Panc1 (cell line): ENCODE results near the gene GUCY2C.

Experiments
- POLR2AphosphoS5 ChIP-seq: IDR thresholded peaks from 2 replicates; pipeline ENCODE4 v1.6.1; 2012; ENCODE audit warnings: mild to moderate bottlenecking, low read depth, low read length, moderate library complexity
- SIN3A ChIP-seq: IDR thresholded peaks from 2 replicates; pipeline ENCODE4 v1.6.1; 2012; ENCODE audit warnings: low read depth, mild to moderate bottlenecking, low read length, moderate library complexity, borderline replicate concordance; ENCODE audit not compliant: insufficient read depth
- TCF7L2 ChIP-seq: IDR thresholded peaks from 2 replicates; pipeline ENCODE4 v1.6.1; 2011; ENCODE audit warnings: mild to moderate bottlenecking, low read depth, low read length, inconsistent platforms
- TF ChIP-seq, protein P1 (sequence below): fragments of 450-650 bp; IDR thresholded peaks from 2 replicates; pipeline ENCODE4 v1.5.1; 2017; ENCODE audit warnings: mild to moderate bottlenecking
- TF ChIP-seq, protein P2 (sequence below), 2 experiments: IDR thresholded peaks; 2 replicates each; pipeline ENCODE4 v1.6.1; 2011 to 2012; ENCODE audit warnings: low read depth in 2 of 2, control low read depth in 1 of 2, low read length in 1 of 2, mild to moderate bottlenecking in 1 of 2, moderate library complexity in 1 of 2; ENCODE audit not compliant: insufficient read depth in 1 of 2

DNA sequence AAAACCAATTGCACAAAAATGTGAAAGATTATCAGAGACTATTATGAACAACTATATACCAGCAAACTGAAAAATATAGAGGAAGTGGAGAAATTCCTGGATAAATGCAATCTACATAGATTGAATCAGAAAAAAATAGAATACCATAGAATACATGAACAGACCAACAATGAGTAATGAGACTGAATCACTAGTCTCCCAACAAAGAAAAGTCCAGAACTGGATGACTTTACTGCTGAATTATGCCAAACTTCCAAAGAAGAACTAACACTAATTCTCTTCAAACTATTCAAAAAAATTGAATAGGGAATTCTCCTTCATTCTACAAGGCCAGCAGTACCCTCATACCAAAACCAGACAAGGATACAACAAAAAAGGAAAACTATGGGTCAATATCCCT is 60.6 kb downstream of the GUCY2C start:
- TF ChIP-seq, protein P1, sequence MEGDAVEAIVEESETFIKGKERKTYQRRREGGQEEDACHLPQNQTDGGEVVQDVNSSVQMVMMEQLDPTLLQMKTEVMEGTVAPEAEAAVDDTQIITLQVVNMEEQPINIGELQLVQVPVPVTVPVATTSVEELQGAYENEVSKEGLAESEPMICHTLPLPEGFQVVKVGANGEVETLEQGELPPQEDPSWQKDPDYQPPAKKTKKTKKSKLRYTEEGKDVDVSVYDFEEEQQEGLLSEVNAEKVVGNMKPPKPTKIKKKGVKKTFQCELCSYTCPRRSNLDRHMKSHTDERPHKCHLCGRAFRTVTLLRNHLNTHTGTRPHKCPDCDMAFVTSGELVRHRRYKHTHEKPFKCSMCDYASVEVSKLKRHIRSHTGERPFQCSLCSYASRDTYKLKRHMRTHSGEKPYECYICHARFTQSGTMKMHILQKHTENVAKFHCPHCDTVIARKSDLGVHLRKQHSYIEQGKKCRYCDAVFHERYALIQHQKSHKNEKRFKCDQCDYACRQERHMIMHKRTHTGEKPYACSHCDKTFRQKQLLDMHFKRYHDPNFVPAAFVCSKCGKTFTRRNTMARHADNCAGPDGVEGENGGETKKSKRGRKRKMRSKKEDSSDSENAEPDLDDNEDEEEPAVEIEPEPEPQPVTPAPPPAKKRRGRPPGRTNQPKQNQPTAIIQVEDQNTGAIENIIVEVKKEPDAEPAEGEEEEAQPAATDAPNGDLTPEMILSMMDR = no peak
- TF ChIP-seq POLR2AphosphoS5 = no peak
- TF ChIP-seq, protein P2, sequence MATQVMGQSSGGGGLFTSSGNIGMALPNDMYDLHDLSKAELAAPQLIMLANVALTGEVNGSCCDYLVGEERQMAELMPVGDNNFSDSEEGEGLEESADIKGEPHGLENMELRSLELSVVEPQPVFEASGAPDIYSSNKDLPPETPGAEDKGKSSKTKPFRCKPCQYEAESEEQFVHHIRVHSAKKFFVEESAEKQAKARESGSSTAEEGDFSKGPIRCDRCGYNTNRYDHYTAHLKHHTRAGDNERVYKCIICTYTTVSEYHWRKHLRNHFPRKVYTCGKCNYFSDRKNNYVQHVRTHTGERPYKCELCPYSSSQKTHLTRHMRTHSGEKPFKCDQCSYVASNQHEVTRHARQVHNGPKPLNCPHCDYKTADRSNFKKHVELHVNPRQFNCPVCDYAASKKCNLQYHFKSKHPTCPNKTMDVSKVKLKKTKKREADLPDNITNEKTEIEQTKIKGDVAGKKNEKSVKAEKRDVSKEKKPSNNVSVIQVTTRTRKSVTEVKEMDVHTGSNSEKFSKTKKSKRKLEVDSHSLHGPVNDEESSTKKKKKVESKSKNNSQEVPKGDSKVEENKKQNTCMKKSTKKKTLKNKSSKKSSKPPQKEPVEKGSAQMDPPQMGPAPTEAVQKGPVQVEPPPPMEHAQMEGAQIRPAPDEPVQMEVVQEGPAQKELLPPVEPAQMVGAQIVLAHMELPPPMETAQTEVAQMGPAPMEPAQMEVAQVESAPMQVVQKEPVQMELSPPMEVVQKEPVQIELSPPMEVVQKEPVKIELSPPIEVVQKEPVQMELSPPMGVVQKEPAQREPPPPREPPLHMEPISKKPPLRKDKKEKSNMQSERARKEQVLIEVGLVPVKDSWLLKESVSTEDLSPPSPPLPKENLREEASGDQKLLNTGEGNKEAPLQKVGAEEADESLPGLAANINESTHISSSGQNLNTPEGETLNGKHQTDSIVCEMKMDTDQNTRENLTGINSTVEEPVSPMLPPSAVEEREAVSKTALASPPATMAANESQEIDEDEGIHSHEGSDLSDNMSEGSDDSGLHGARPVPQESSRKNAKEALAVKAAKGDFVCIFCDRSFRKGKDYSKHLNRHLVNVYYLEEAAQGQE (IDR thresholded peaks at IDR 0.05; ENCODE audit: insufficient read depth in 1 of 2, low read depth in 2 of 2, low read length in 1 of 2) = no peak
- no peak for TF ChIP-seq SIN3A
- no peak for TF ChIP-seq TCF7L2
